H1 (cell line): ENCODE results near the gene NCOA5. TPM values are rescaled to one million over a fixed set of nuclear protein-coding genes. Genes with fewer than 3 reads are reported as not detected.

Source experiments
- E2F6 ChIP-seq: IDR thresholded peaks from 2 replicates; pipeline ENCODE4 v1.6.1; 2012; ENCODE audit warnings: inconsistent platforms
- SIRT6 ChIP-seq: IDR thresholded peaks from one replicate; pipeline ENCODE4 v1.7.1; 2012; ENCODE audit warnings: low read length, inconsistent platforms
- polyA plus RNA-seq, 7 experiments: library from polyadenylated mRNA; depleted of rRNA in 3 of 7; stranded (reverse) in 5 of 7; unstranded in 2 of 7; fragments of >200 nt in 5 of 7; fragments of 200-250 nt in 2 of 7; gene quantifications; 1 replicate in 5 of 7; 2 replicates in 1 of 7; 4 replicates in 1 of 7; pipeline versions ENCODE4 v1.2.1 to v1.2.3, GENCODE V29; 2011 to 2013; ENCODE audit warnings: missing spikeins in 2 of 7, mixed read lengths in 2 of 7
- total RNA-seq: library from RNA; stranded (reverse); fragmentation: NEBNext Ultra II Directional; extraction: Animal tissue kit (Norgen Biotek cat#: 25700); gene quantifications from 2 replicates; pipeline ENCODE4 v1.2.1, GENCODE V29; 2021

Gene NCOA5
- total and polyA plus RNA-seq, 2 of the 8 experiments (the other 6 are each of a cell fraction or from before 2014, with no cell fraction given): 20.4 to 29.0 TPM

GRCh38 chr20:46099491-46100287 is 9.9 kb upstream of the NCOA5 start (continued):
- TF ChIP-seq E2F6: peak; percentile 61
- TF ChIP-seq SIRT6: no peak
